ENCODE measurements around the gene CACFD1. TPM values are rescaled to one million over a fixed set of nuclear protein-coding genes. Genes with fewer than 3 reads are reported as not detected.

CACFD1 gene
- polyA plus RNA-seq, 1 donor from 2014 or later, result 75.4 TPM

DNA sequence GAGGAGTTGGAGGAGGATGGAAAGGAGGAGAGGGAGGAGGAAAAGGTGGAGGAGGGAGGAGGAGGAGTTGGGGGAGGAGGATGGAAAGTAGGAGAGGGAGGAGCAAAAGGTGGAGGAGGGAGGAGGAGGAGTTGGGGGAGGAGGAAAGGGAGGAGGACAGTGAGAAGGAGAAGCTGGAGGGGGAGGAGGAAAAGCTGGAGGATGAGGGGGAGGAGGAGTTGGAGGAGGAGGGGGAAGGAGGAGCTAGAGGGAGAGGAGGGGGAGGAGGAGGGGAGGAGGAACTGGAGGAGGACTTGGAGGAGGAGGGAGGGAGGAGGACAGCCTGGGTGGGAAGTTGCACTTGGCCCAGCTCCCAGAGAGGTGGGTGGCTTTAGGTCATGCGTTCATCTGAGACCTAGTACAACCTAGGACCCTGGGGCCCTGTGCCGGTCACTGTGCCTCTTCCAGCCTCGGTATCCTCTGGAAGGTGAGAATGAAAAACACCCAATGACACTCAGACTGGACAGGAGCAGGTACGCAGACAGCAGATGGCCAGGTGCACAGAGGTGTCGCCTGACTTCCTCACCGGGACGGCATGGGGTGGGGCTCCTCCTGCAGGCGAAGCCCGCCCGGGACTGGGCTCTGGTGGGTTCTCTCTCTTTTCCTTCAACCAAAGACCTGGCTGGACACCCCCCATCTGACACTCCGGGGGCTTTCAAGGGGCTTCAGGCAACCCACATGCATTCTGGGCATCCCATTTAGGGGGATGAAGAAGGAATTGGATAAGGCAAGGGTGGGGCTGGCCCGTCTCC lies 31.3 kb downstream of the CACFD1 start:
- Histone ChIP-seq H3K27me3 (ENCODE audit: insufficient read depth, low read depth, low read length) (no peaks in the 10 kb centered on the region), H3K79me2 (replicated peaks; ENCODE audit: insufficient read depth, low read length) (no peaks in the 10 kb centered on the region), H3K9me2 (ENCODE audit: insufficient read depth, low read length) (no peaks in the 10 kb centered on the region)

DNA sequence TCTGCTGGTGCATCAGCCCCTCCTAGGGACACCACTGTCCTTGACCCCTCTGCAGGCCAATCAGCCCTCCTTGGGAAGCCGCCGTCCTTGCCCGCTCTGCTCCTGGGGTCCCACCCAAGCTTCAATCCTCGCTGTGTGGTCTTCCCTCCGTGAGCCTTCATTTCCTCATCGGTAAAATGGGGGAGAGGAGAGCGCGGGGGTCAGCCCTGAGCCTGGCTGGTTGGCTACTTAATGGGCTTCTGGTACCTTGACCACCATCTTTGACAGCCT lies 31.8 kb downstream of the CACFD1 start:
- Histone ChIP-seq H3K9ac (ENCODE audit: low read length) (no peak overlapping the region), H3F3A (ENCODE audit: insufficient read depth, low read length, poor library complexity, severe bottlenecking) (no peaks in the 10 kb centered on the region), H3K36me3 (ENCODE audit: insufficient read depth, low read length) (no peaks in the 10 kb centered on the region), H4K20me1 (ENCODE audit: insufficient read depth) (no peaks in the 10 kb centered on the region), H3K79me2 (replicated peaks; ENCODE audit: insufficient read depth, low read length) (no peaks in the 10 kb centered on the region), H2AFZ (ENCODE audit: low read depth, low read length) (no peak overlapping the region), H3K27ac (ENCODE audit: low read length) (no peak overlapping the region), H3K4me3 (ENCODE audit: low read length) (no peak overlapping the region), H3K9me3 (ENCODE audit: low read length) (no peaks in the 10 kb centered on the region), H3K4me2 (ENCODE audit: low read length) (no peak overlapping the region), H3K27me3 (ENCODE audit: insufficient read depth, low read depth, low read length) (no peaks in the 10 kb centered on the region), H3K9me2 (ENCODE audit: insufficient read depth, low read length) (no peaks in the 10 kb centered on the region)
- no peak for TF ChIP-seq MXI1 (conservative IDR thresholded peaks at IDR 0.05; ENCODE audit: poor library complexity, severe bottlenecking)
- TF ChIP-seq EZH2 (IDR thresholded peaks at IDR 0.05; ENCODE audit: borderline replicate concordance, insufficient read depth, low read length, poor library complexity, severe bottlenecking), result no peak
- no peak for TF ChIP-seq SMC3 (conservative IDR thresholded peaks at IDR 0.05; ENCODE audit: poor library complexity)

More for the DNA sequence above, 31.3 kb downstream of the CACFD1 start:
- H3F3A ChIP-seq (ENCODE audit: insufficient read depth, low read length, poor library complexity, severe bottlenecking), result no peaks in the 10 kb centered on the region
- H3K27ac ChIP-seq (ENCODE audit: low read length), result no peak overlapping the region
- no peak overlapping the region for H3K9ac ChIP-seq (ENCODE audit: low read length)
- H3K9me3 ChIP-seq (ENCODE audit: low read length), result no peaks in the 10 kb centered on the region
- no peaks in the 10 kb centered on the region for H4K20me1 ChIP-seq (ENCODE audit: insufficient read depth)
- no peak overlapping the region for H2AFZ ChIP-seq (ENCODE audit: low read depth, low read length)
- H3K36me3 ChIP-seq (ENCODE audit: insufficient read depth, low read length), result no peaks in the 10 kb centered on the region
- no peak overlapping the region for H3K4me3 ChIP-seq (ENCODE audit: low read length)
- TF ChIP-seq RAD21 (conservative IDR thresholded peaks at IDR 0.05), result no peak
- no peak for TF ChIP-seq MXI1 (conservative IDR thresholded peaks at IDR 0.05; ENCODE audit: poor library complexity, severe bottlenecking)
- TF ChIP-seq TAF1 (IDR thresholded peaks at IDR 0.05; ENCODE audit: low read depth), result no peak
- no peak for TF ChIP-seq SMC3 (conservative IDR thresholded peaks at IDR 0.05; ENCODE audit: poor library complexity)
- no peak overlapping the region for H3K4me2 ChIP-seq (ENCODE audit: low read length)

DNA sequence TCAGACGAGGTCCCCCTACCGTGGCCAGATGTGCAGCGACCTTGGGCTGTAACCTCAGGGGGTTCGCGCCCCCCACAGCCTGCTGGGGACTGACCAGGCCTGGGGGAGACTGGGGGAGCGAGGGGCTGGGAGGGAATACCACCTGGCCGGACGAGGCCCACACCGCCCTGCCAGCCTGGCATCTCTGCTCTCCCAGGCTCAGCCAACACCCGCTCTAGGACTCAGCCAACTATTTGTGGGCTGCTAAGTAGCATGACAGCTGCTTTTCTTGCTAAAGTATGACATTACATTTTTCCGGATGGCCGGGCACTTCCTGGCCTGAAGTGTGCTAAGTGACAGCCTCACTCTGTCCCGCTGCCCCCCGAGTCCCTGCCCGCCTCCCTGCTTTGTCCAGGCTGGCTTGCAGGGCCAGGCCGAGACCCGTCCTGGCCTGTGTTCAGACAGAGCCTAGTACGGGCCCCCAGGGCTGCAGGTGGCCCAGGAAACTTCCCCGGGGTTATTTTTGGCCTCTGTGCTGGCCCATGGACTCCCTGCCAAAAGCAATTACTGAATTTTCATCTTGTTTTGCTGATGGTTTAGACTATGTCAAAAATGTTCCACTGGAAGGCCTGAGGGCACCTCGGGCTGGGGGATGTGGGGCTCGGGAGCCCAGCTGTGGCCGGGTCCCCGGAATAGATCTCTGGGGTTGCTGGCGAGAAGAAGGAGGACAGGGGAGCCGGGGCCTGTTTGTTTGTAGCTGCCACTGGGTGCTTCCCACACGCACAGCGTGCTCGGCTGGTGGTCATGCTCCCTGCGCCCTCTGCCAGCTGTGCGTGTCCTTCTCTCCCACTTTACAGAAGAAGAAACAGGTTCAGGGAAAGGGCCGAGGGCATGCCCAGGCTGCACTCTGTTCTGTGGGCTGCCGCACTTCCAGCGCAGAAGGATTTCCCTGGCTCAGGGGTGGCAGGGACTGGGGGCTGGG lies 32.6 kb downstream of the CACFD1 start:
- Histone ChIP-seq H3K4me2 (ENCODE audit: low read length) (no peak overlapping the region), H3K27ac (ENCODE audit: low read length) (no peak overlapping the region)

DNA sequence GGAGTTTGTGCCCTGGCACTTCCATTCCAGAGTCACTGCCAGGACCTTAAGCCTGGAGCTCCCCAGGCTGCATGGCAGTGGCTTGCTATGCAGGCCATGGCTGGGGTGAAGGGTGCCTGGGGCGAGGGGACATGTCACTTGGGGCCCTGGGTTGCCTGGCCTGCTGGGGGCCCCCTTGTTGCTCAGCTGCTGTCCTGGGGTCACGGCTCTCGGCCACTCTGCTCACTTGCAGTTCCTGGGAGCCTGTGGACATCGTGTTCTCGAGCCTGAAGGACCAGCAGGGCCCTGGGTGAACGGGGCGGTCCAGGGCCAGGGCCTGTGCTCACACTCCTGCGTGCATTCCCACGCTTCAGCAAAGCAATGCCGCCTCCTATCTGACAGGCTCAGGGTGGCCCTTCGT lies 33.6 kb downstream of the CACFD1 start:
- no peak overlapping the region for H2AFZ ChIP-seq (ENCODE audit: low read depth, low read length)
- H4K20me1 ChIP-seq (ENCODE audit: insufficient read depth), result no peaks in the 10 kb centered on the region
- no peak overlapping the region for H3K9ac ChIP-seq (ENCODE audit: low read length)
- no peaks in the 10 kb centered on the region for H3K79me2 ChIP-seq (replicated peaks; ENCODE audit: insufficient read depth, low read length)
- H3K4me2 ChIP-seq (ENCODE audit: low read length), result no peak overlapping the region
- H3K36me3 ChIP-seq (ENCODE audit: insufficient read depth, low read length), result no peaks in the 10 kb centered on the region
- H3K4me3 ChIP-seq (ENCODE audit: low read length), result no peak overlapping the region
- H3K9me2 ChIP-seq (ENCODE audit: insufficient read depth, low read length), result no peaks in the 10 kb centered on the region
- H3K9me3 ChIP-seq (ENCODE audit: low read length), result no peaks in the 10 kb centered on the region
- no peaks in the 10 kb centered on the region for H3F3A ChIP-seq (ENCODE audit: insufficient read depth, low read length, poor library complexity, severe bottlenecking)
- H3K27ac ChIP-seq (ENCODE audit: low read length), result no peak overlapping the region
- H3K27me3 ChIP-seq (ENCODE audit: insufficient read depth, low read depth, low read length), result no peaks in the 10 kb centered on the region
- TF ChIP-seq EP300 (conservative IDR thresholded peaks at IDR 0.05; ENCODE audit: poor library complexity, severe bottlenecking), result no peak
- TF ChIP-seq RAD21 (conservative IDR thresholded peaks at IDR 0.05), result no peak
- TF ChIP-seq, protein P1, sequence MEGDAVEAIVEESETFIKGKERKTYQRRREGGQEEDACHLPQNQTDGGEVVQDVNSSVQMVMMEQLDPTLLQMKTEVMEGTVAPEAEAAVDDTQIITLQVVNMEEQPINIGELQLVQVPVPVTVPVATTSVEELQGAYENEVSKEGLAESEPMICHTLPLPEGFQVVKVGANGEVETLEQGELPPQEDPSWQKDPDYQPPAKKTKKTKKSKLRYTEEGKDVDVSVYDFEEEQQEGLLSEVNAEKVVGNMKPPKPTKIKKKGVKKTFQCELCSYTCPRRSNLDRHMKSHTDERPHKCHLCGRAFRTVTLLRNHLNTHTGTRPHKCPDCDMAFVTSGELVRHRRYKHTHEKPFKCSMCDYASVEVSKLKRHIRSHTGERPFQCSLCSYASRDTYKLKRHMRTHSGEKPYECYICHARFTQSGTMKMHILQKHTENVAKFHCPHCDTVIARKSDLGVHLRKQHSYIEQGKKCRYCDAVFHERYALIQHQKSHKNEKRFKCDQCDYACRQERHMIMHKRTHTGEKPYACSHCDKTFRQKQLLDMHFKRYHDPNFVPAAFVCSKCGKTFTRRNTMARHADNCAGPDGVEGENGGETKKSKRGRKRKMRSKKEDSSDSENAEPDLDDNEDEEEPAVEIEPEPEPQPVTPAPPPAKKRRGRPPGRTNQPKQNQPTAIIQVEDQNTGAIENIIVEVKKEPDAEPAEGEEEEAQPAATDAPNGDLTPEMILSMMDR (IDR thresholded peaks at IDR 0.05; ENCODE audit: poor library complexity, severe bottlenecking), result no peak
- TF ChIP-seq POLR2AphosphoS5 (IDR thresholded peaks at IDR 0.05), result no peak
- TF ChIP-seq MXI1 (conservative IDR thresholded peaks at IDR 0.05; ENCODE audit: poor library complexity, severe bottlenecking), result no peak
- no peak for TF ChIP-seq TAF1 (IDR thresholded peaks at IDR 0.05; ENCODE audit: low read depth)

More for the DNA sequence above, 32.6 kb downstream of the CACFD1 start:
- H2AFZ ChIP-seq (ENCODE audit: low read depth, low read length), result no peak overlapping the region
- H4K20me1 ChIP-seq (ENCODE audit: insufficient read depth), result no peaks in the 10 kb centered on the region
- H3K36me3 ChIP-seq (ENCODE audit: insufficient read depth, low read length), result no peaks in the 10 kb centered on the region
- TF ChIP-seq EZH2 (IDR thresholded peaks at IDR 0.05; ENCODE audit: borderline replicate concordance, insufficient read depth, low read length, poor library complexity, severe bottlenecking) (no peak), MXI1 (conservative IDR thresholded peaks at IDR 0.05; ENCODE audit: poor library complexity, severe bottlenecking) (no peak)
- H3F3A ChIP-seq (ENCODE audit: insufficient read depth, low read length, poor library complexity, severe bottlenecking), result no peaks in the 10 kb centered on the region
- no peak overlapping the region for H3K9ac ChIP-seq (ENCODE audit: low read length)
- no peaks in the 10 kb centered on the region for H3K9me3 ChIP-seq (ENCODE audit: low read length)
- H3K9me2 ChIP-seq (ENCODE audit: insufficient read depth, low read length), result no peaks in the 10 kb centered on the region
- H3K79me2 ChIP-seq (replicated peaks; ENCODE audit: insufficient read depth, low read length), result no peaks in the 10 kb centered on the region
- H3K4me3 ChIP-seq (ENCODE audit: low read length), result no peak overlapping the region
- no peaks in the 10 kb centered on the region for H3K27me3 ChIP-seq (ENCODE audit: insufficient read depth, low read depth, low read length)
